Panc1 (cell line): ENCODE results near the gene MTF1. TPM values are rescaled to one million over a fixed set of nuclear protein-coding genes. Genes with fewer than 3 reads are reported as not detected.

ENCODE experiments used
- ATAC-seq: fragments of 200-7000 bp; cut with Tn5 transposase; 2 replicates; pipeline ENCODE4 v1.9.1; 2020; ENCODE audit warnings: mild to moderate bottlenecking, moderate library complexity
- BruUV-seq: library from RNA; stranded (reverse); fragments of 400-500 nt; replicated peaks from 2 replicates; lab custom pipeline; 2021; lab: Mats Ljungman, UMichigan
- CTCF ChIA-PET: fragments of 300-600 bp; sonication (Branson Sonifier 250); formaldehyde crosslinking; loops from one replicate; lab custom pipeline; 2022; ENCODE audit warnings: antibody characterized with exemption; lab: Charles Lee
- POLR2A ChIA-PET: fragments of 300-600 bp; sonication (Branson Sonifier 250); formaldehyde crosslinking; loops from one replicate; lab custom pipeline; 2022; ENCODE audit warnings: antibody characterized with exemption; lab: Charles Lee
- DNase-seq: peaks from one replicate; pipeline ENCODE4 v3.0.0-alpha.2; 2010; ENCODE audit warnings: low read depth, low spot score
- H3K27ac ChIP-seq: 2 replicates; pipeline ENCODE4 v1.5.1; 2011; ENCODE audit warnings: mild to moderate bottlenecking, low read length, inconsistent platforms
- H3K27me3 ChIP-seq: fragments of 200-500 bp; sonication (Bioruptor generic); 2 replicates; pipeline ENCODE4 v1.6.0; 2014; ENCODE audit warnings: low read length, inconsistent platforms; ENCODE audit not compliant: control insufficient read depth, insufficient read depth
- H3K36me3 ChIP-seq: fragments of 200-500 bp; sonication (Bioruptor generic); 2 replicates; pipeline ENCODE4 v1.5.1; 2014; ENCODE audit warnings: inconsistent platforms, mild to moderate bottlenecking, low read length, moderate library complexity; ENCODE audit not compliant: control insufficient read depth, insufficient read depth
- H3K4me1 ChIP-seq: 2 replicates; pipeline ENCODE4 v1.5.1; 2011; ENCODE audit warnings: inconsistent platforms, mild to moderate bottlenecking, low read length, moderate library complexity; ENCODE audit not compliant: control insufficient read depth, insufficient read depth
- H3K4me3 ChIP-seq, 2 experiments: 2 replicates each; pipeline ENCODE4 v1.5.1; 2011 to 2012; ENCODE audit warnings: low read depth in 2 of 2, low read length in 2 of 2, mild to moderate bottlenecking in 2 of 2, inconsistent platforms in 1 of 2, moderate library complexity in 1 of 2
- H3K9me3 ChIP-seq: fragments of 200-500 bp; sonication (Bioruptor generic); 2 replicates; pipeline ENCODE4 v1.5.1; 2014; ENCODE audit warnings: low read depth, mild to moderate bottlenecking, inconsistent platforms, low read length, moderate library complexity; ENCODE audit not compliant: control insufficient read depth, insufficient read depth
- CTCF ChIP-seq: fragments of 450-650 bp; IDR thresholded peaks from 2 replicates; pipeline ENCODE4 v1.5.1; 2017; ENCODE audit warnings: mild to moderate bottlenecking
- POLR2AphosphoS5 ChIP-seq: IDR thresholded peaks from 2 replicates; pipeline ENCODE4 v1.6.1; 2012; ENCODE audit warnings: mild to moderate bottlenecking, low read depth, low read length, moderate library complexity
- REST ChIP-seq, 2 experiments: IDR thresholded peaks; 2 replicates each; pipeline ENCODE4 v1.6.1; 2011 to 2012; ENCODE audit warnings: low read depth in 2 of 2, control low read depth in 1 of 2, low read length in 1 of 2, mild to moderate bottlenecking in 1 of 2, moderate library complexity in 1 of 2; ENCODE audit not compliant: insufficient read depth in 1 of 2
- SIN3A ChIP-seq: IDR thresholded peaks from 2 replicates; pipeline ENCODE4 v1.6.1; 2012; ENCODE audit warnings: low read depth, mild to moderate bottlenecking, low read length, moderate library complexity, borderline replicate concordance; ENCODE audit not compliant: insufficient read depth
- TCF7L2 ChIP-seq: IDR thresholded peaks from 2 replicates; pipeline ENCODE4 v1.6.1; 2011; ENCODE audit warnings: mild to moderate bottlenecking, low read depth, low read length, inconsistent platforms
- in situ Hi-C: cut with HindIII; loops from 2 replicates; pipeline ENCODE4 v1.10.0; 2016; ENCODE audit warnings: low sequenced_read_pairs, low pct_unique_long_range_greater_than_20kb
- intact Hi-C: fragments of 100-400 bp; cut with micrococcal nuclease; formaldehyde crosslinking; loops from one replicate; pipeline ENCODE4 v1.10.0; 2022; ENCODE audit not compliant: unreplicated experiment
- total RNA-seq: library from RNA; stranded (reverse); gene quantifications from one replicate; pipeline ENCODE4 v1.2.1, GENCODE V29; 2021; ENCODE audit not compliant: unreplicated experiment

The MTF1 gene
- total RNA-seq, 1 experiment from 2014 or later = 26.2 TPM

- CTCF ChIA-PET = no interaction called here
- POLR2A ChIA-PET = no interaction called here
- no peaks in the 10 kb centered on the region for H3K9me3 ChIP-seq
- no peaks in the 10 kb centered on the region for H3K27me3 ChIP-seq
- BruUV-seq = no TSS peak
- H3K36me3 ChIP-seq = no peaks in the 10 kb centered on the region; the same call in 1 of the 2 replicates
- no peak overlapping the region for H3K4me3 ChIP-seq
- H3K4me1 ChIP-seq = no peaks in the 10 kb centered on the region
- DNase-seq (no peak), ATAC-seq (no peak)
- no peak for TF ChIP-seq CTCF
- TF ChIP-seq TCF7L2 = no peak
- no peak for TF ChIP-seq SIN3A
- intact Hi-C loops = no loop called here
- in situ Hi-C loops = no loop called here
- H3K27ac ChIP-seq = no peak overlapping the region
These were observed 14.2 kb downstream of the MTF1 start for GRCh38 chr1:37845049-37845646.

- ATAC-seq = no peak
These were observed 14.9 kb downstream of the MTF1 start for GRCh38 chr1:37844536-37844935.

More at GRCh38 chr1:37844536-37844935, 14.9 kb downstream of the MTF1 start:
- Histone ChIP-seq H3K27ac (no peak overlapping the region), H3K36me3 (no peaks in the 10 kb centered on the region; the same call in 1 of the 2 replicates), H3K9me3 (no peaks in the 10 kb centered on the region), H3K27me3 (no peaks in the 10 kb centered on the region), H3K4me1 (no peaks in the 10 kb centered on the region), H3K4me3 (no peak overlapping the region)
- CTCF ChIA-PET = no interaction called here
- DNase-seq = no peak
- in situ Hi-C loops = no loop called here
- POLR2A ChIA-PET = no interaction called here
- no peak for TF ChIP-seq SIN3A
- no peak for TF ChIP-seq REST (IDR thresholded peaks at IDR 0.05; ENCODE audit: insufficient read depth in 1 of 2, low read depth in 2 of 2, low read length in 1 of 2)
- no peak for TF ChIP-seq TCF7L2
- no peak for TF ChIP-seq CTCF
- no peak for TF ChIP-seq POLR2AphosphoS5
- BruUV-seq = no TSS peak
- intact Hi-C loops = no loop called here
